BLaER1 treated with 17β-estradiol and CSF1 and Interleukin-3, amounts not matched to agents 10 nM and 100 nM (cell line): ENCODE data around the gene PIK3CA.

Experiments
- H3K27ac ChIP-seq, 11 experiments: shearing (Covaris generic); formaldehyde crosslinking; 2 replicates each; pipeline ENCODE4 v1.8.1; 2022
- H3K27me3 ChIP-seq, 11 experiments: shearing (Covaris generic); formaldehyde crosslinking; 2 replicates each; pipeline ENCODE4 v1.8.1; 2022
- H3K36me3 ChIP-seq, 11 experiments: shearing (Covaris generic); formaldehyde crosslinking; 2 replicates each; pipeline ENCODE4 v1.8.1; 2022
- H3K4me1 ChIP-seq, 10 experiments: shearing (Covaris generic); formaldehyde crosslinking; 2 replicates each; pipeline ENCODE4 v1.8.1; 2022
- H3K4me2 ChIP-seq, 11 experiments: shearing (Covaris generic); formaldehyde crosslinking; 2 replicates each; pipeline ENCODE4 v1.8.1; 2022
- H3K4me3 ChIP-seq, 10 experiments: shearing (Covaris generic); formaldehyde crosslinking; 2 replicates each; pipeline ENCODE4 v1.8.1; 2022
- H3K9ac ChIP-seq, 11 experiments: shearing (Covaris generic); formaldehyde crosslinking; 2 replicates each; pipeline ENCODE4 v1.8.1; 2022
- H3K9me3 ChIP-seq, 11 experiments: shearing (Covaris generic); formaldehyde crosslinking; replicated peaks in 1 of 11; 2 replicates each; pipeline ENCODE4 v1.8.1; 2022
- H4K20me1 ChIP-seq, 11 experiments: shearing (Covaris generic); formaldehyde crosslinking; 2 replicates each; pipeline ENCODE4 v1.8.1; 2022
- Cebpa-rat ChIP-seq, 11 experiments: shearing (Covaris generic); IDR thresholded peaks; 2 replicates each; pipeline ENCODE4 v1.8.1; 2022

PIK3CA gene

DNA sequence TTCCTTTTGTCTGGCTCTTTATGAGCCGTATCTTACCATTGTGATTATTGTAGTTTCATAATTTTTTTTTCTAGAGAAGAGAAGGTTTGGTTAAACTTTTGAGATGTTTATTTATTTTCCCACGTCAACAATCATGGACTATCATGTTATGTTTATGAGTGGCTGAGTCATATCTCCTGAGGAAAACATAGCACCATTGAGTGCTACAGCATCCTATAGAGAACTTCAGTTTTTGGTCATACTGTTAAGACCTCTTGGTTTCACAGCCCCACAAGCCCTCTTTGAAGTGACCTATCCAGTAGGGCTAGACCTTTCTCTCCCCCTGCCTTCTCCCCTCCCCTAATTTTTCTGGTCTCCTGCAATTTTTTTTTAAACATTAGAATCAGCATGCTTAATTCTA lies 20.8 kb downstream of the PIK3CA start:
- no peaks in the 10 kb centered on the region for H3K27me3 ChIP-seq
- H3K4me2 ChIP-seq, result no peak overlapping the region
- peaks cover 0 to 31% (median 16%) of the 10 kb centered on the region in 11 experiments; a peak in 12 of 22 replicates for H3K36me3 ChIP-seq
- no peak for TF ChIP-seq Cebpa-rat (IDR thresholded peaks at IDR 0.05)
- H3K27ac ChIP-seq, result no peak overlapping the region
- H4K20me1 ChIP-seq, result peaks cover 14 to 62% (median 21%) of the 10 kb centered on the region in 11 experiments; a peak in 16 of 22 replicates
- peaks cover 35 to 57% (median 49%) of the 10 kb centered on the region in 11 experiments for H3K9me3 ChIP-seq
- peaks cover 0 to 19% (median 2%) of the 10 kb centered on the region in 10 experiments; a peak in 9 of 20 replicates for H3K4me1 ChIP-seq
- no peak overlapping the region for H3K9ac ChIP-seq
- H3K4me3 ChIP-seq, result no peak overlapping the region

DNA sequence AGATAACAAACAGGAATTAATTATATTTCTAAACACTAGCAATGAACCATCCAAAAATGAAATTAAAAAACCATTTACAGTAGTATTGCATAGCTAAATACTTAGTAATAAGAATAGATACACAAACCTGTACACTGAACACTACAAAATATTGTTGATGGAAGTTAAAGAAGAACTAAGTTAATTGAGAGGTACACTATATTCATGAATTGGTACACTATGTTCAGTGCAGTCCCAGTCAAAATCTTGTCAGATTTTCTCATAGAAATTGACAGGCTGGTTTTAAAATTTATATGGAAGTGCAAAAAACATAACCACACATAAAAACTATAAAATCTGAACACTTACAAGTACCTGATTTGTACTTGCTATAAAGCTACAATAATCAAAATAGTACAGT lies 24.4 kb downstream of the PIK3CA start:
- no peak overlapping the region for H3K9ac ChIP-seq
- H3K27ac ChIP-seq, result no peak overlapping the region
- H4K20me1 ChIP-seq, result peaks cover 0 to 62% (median 22%) of the 10 kb centered on the region in 11 experiments; a peak in 11 of 22 replicates
- peaks cover 0 to 15% (median 4%) of the 10 kb centered on the region in 10 experiments; a peak in 9 of 20 replicates for H3K4me1 ChIP-seq
- H3K27me3 ChIP-seq, result no peaks in the 10 kb centered on the region
- no peak overlapping the region for H3K4me2 ChIP-seq
- H3K4me3 ChIP-seq, result no peak overlapping the region
- no peak for TF ChIP-seq Cebpa-rat (IDR thresholded peaks at IDR 0.05)
- H3K36me3 ChIP-seq, result peaks cover 0 to 31% (median 18%) of the 10 kb centered on the region in 11 experiments; a peak in 12 of 22 replicates
- H3K9me3 ChIP-seq, result peaks cover 35 to 56% (median 50%) of the 10 kb centered on the region in 11 experiments

DNA sequence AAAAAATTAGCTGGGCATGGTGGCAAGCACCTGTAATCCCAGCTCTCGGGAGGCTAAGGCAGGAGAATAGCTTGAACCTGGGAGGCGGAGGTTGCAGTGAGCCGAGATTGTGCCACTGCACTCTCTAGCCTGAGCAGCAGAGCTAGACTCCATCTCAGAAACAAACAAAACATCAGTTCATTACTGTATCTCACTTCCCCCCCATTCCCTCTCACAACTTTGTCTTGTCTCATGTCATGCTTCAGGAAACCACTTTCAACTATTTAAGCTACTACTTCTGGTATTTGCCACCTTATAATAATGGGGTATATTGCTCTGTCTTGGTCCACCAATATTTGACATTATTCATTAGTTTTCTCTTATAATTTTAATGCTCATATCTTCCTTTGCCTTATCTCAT lies 26.2 kb downstream of the PIK3CA start:
- Histone ChIP-seq H3K27ac (no peak overlapping the region), H3K4me1 (peaks cover 0 to 15% (median 8%) of the 10 kb centered on the region in 10 experiments; a peak in 12 of 20 replicates), H3K36me3 (peaks cover 0 to 29% (median 12%) of the 10 kb centered on the region in 11 experiments; a peak in 12 of 22 replicates), H3K4me2 (peak overlapping the region in 5 of 11 experiments; percentile 2 to 41 (median 22); a peak in 5 of 22 replicates), H3K27me3 (no peaks in the 10 kb centered on the region), H4K20me1 (peaks cover 7 to 62% (median 33%) of the 10 kb centered on the region in 11 experiments; a peak in 18 of 22 replicates), H3K9me3 (peaks cover 29 to 41% (median 34%) of the 10 kb centered on the region in 11 experiments), H3K9ac (no peak overlapping the region), H3K4me3 (no peak overlapping the region)
- no peak for TF ChIP-seq Cebpa-rat (IDR thresholded peaks at IDR 0.05)

DNA sequence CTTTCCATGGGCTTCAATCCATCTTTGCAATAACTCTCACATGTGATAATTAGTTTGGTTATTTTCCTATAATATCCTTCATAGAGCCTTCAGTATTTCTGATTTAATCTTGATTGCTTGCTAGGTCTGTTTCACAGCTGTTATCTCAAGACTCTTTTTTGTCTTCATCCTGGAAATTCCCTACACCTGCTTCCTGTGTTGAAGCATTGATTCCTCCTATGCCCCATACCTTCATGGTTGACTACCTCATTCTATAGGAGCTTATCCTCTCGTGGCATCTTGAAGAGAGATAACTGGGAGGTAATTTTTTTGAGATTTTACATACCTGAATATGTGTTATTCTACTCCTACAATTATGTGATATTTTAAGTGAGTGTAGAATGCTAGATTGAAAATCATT lies 26.7 kb downstream of the PIK3CA start:
- H3K9ac ChIP-seq, result no peak overlapping the region
- H3K9me3 ChIP-seq, result peaks cover 23 to 35% (median 28%) of the 10 kb centered on the region in 11 experiments
- peak overlapping the region in 6 of 11 experiments; percentile 2 to 41 (median 24); a peak in 3 of 22 replicates for H3K4me2 ChIP-seq
- H3K27me3 ChIP-seq, result no peaks in the 10 kb centered on the region
- H3K27ac ChIP-seq, result no peak overlapping the region
- H3K4me1 ChIP-seq, result peaks cover 0 to 15% (median 10%) of the 10 kb centered on the region in 10 experiments; a peak in 15 of 20 replicates
- H4K20me1 ChIP-seq, result peaks cover 9 to 66% (median 38%) of the 10 kb centered on the region in 11 experiments; a peak in 21 of 22 replicates
- H3K4me3 ChIP-seq, result no peak overlapping the region
- no peak for TF ChIP-seq Cebpa-rat (IDR thresholded peaks at IDR 0.05)
- peaks cover 0 to 27% (median 6%) of the 10 kb centered on the region in 11 experiments; a peak in 12 of 22 replicates for H3K36me3 ChIP-seq

DNA sequence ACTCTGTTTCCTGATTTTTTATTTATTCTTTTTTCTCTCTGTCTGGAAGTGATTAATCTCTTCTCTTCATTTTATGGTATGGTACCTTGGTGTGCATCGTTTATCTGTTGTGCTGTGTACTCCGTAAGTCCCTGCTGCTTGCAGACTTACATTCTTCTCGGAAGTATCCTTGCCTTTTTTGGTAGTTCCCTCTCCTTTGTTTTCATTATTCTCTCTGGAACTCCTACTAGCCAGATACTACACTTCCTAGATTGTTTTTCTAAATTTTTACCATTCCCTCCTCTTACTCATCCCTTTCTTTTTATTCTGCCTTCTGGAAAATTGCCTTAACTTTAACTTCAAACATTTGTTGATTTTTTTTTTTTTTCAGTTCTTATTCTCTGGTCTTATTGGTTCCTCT lies 27.2 kb downstream of the PIK3CA start:
- Histone ChIP-seq H3K36me3 (peaks cover 0 to 23% (median 5%) of the 10 kb centered on the region in 11 experiments; a peak in 9 of 22 replicates), H3K27ac (no peak overlapping the region), H3K9me3 (peaks cover 19 to 31% (median 23%) of the 10 kb centered on the region in 11 experiments; a peak in 21 of 22 replicates), H3K4me3 (no peak overlapping the region), H3K27me3 (no peaks in the 10 kb centered on the region), H3K4me1 (peaks cover 4 to 20% (median 14%) of the 10 kb centered on the region in 10 experiments; a peak in 19 of 20 replicates), H4K20me1 (peaks cover 14 to 71% (median 42%) of the 10 kb centered on the region in 11 experiments; a peak in 21 of 22 replicates), H3K4me2 (no peak overlapping the region), H3K9ac (no peak overlapping the region)
- no peak for TF ChIP-seq Cebpa-rat (IDR thresholded peaks at IDR 0.05)

DNA sequence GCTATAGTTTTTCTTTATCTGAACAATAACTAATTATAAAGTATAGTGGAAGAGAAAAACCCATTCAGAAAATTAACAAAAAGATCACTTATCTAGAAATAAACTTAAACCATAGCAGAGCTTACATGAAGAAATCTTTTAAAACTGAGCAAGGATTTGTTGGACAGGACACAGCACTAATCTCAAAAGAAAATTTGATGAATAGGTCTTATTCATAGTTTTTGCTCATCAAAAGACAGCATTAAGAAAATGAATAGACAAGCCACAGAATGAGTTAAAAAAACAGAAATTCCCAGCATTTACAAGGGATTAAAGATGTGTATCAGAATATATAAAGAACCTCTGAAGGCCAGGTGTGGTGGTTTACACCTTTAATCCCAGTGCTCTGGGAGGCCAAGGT lies 29.5 kb downstream of the PIK3CA start:
- TF ChIP-seq Cebpa-rat (IDR thresholded peaks at IDR 0.05), result no peak
- Histone ChIP-seq H3K4me3 (no peak overlapping the region), H3K27me3 (no peaks in the 10 kb centered on the region), H4K20me1 (peaks cover 28 to 93% (median 64%) of the 10 kb centered on the region in 11 experiments; a peak in 21 of 22 replicates), H3K9ac (no peak overlapping the region), H3K4me1 (peaks cover 22 to 38% (median 34%) of the 10 kb centered on the region in 10 experiments), H3K9me3 (peaks cover 0 to 13% (median under 1%) of the 10 kb centered on the region in 11 experiments; a peak in 9 of 22 replicates), H3K27ac (no peak overlapping the region), H3K4me2 (no peak overlapping the region), H3K36me3 (peaks cover 0 to 5% (median 0%) of the 10 kb centered on the region in 11 experiments; a peak in 4 of 22 replicates)

DNA sequence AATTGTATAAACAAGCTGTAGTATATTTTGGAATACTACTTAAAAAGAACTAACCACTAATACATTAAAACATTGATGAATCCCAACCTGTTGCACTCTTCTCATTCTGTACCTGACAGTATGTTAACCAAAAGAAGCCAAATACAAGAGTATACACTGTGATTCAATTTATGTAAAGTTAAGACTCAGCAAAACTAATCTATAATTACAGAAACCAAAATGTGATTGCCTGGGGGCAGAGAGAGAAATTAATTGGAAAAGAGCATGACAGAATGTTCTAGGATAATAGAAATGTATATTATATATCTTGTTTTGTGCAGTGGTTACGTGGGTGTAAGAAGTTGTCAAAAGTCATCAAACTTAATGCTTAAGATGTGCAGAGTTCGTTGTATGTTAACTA lies 31.1 kb downstream of the PIK3CA start:
- Histone ChIP-seq H3K4me1 (peaks cover 21 to 47% (median 33%) of the 10 kb centered on the region in 10 experiments), H4K20me1 (peaks cover 32 to 100% (median 76%) of the 10 kb centered on the region in 11 experiments; a peak in 21 of 22 replicates), H3K36me3 (peaks cover 0 to 5% (median 0%) of the 10 kb centered on the region in 11 experiments; a peak in 2 of 22 replicates), H3K9me3 (0 out of 22 replicates have a peak, but pooled peaks cover 0 to 6% (median 0%) of the 10 kb centered on the region in 11 experiments), H3K9ac (no peak overlapping the region), H3K4me3 (no peak overlapping the region), H3K27me3 (no peaks in the 10 kb centered on the region), H3K27ac (no peak overlapping the region), H3K4me2 (no peak overlapping the region; a peak in 1 of 22 replicates)
- TF ChIP-seq Cebpa-rat (IDR thresholded peaks at IDR 0.05), result no peak

DNA sequence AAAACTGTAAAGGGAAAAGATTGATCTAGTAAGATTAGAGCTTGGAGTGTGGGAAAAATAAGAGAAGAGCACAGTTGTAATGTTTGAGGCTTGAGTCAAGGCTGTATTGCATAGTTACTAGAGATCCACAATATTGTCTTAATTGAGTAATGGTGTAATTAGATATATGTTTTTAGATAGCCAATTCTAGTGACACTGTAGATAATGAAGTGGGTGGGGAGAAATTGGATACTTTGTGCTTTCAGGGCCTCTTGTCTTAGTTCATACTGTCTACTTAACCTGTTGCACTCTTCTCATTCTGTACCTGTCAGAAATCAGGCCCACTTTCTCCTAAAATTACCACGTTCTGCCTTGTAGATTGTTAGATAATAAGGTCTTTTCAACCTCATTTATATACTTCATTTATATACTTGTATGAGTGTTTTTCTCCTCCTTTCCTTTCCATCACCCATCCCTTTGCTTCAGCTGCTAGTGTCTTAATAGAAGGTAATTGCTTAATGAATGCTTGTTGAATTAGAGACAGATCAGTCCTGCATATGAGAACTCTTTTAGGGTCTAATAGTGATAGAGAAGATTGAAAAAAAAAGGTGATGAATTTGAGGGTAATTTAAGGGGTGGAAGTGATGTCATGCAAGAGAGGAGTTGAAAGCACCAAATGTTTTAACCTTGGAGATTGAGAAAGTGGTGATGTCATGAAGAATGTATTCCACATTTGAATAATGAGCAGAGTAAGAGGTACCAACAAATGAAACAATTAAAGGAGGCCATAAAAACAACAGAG lies 32.0 kb downstream of the PIK3CA start:
- Histone ChIP-seq H3K27me3 (no peaks in the 10 kb centered on the region), H3K4me1 (peaks cover 12 to 47% (median 27%) of the 10 kb centered on the region in 10 experiments; a peak in 18 of 20 replicates), H3K4me3 (no peak overlapping the region), H3K9me3 (0 out of 22 replicates have a peak, but pooled peaks cover 0 to 6% (median 0%) of the 10 kb centered on the region in 11 experiments), H3K4me2 (peak overlapping the region in 9 of 11 experiments; percentile 4 to 89 (median 41); a peak in 12 of 22 replicates), H3K36me3 (peaks cover 0 to 6% (median 0%) of the 10 kb centered on the region in 11 experiments; a peak in 3 of 22 replicates), H4K20me1 (peaks cover 33 to 100% (median 77%) of the 10 kb centered on the region in 11 experiments; a peak in 21 of 22 replicates), H3K9ac (no peak overlapping the region; a peak in 1 of 22 replicates), H3K27ac (0 out of 22 replicates have a peak overlapping the region, but pooled peaks of 1 of the 11 experiments have one; percentile 34)
- TF ChIP-seq Cebpa-rat (IDR thresholded peaks at IDR 0.05), result no peak
